Fibroblast of upper back skin (primary cell): Measurements from ENCODE around the gene GTSE1.

Experiments used
- DNase-seq: peaks from one replicate; pipeline ENCODE4 v3.0.0-alpha.2; 2013

Gene GTSE1

DNA sequence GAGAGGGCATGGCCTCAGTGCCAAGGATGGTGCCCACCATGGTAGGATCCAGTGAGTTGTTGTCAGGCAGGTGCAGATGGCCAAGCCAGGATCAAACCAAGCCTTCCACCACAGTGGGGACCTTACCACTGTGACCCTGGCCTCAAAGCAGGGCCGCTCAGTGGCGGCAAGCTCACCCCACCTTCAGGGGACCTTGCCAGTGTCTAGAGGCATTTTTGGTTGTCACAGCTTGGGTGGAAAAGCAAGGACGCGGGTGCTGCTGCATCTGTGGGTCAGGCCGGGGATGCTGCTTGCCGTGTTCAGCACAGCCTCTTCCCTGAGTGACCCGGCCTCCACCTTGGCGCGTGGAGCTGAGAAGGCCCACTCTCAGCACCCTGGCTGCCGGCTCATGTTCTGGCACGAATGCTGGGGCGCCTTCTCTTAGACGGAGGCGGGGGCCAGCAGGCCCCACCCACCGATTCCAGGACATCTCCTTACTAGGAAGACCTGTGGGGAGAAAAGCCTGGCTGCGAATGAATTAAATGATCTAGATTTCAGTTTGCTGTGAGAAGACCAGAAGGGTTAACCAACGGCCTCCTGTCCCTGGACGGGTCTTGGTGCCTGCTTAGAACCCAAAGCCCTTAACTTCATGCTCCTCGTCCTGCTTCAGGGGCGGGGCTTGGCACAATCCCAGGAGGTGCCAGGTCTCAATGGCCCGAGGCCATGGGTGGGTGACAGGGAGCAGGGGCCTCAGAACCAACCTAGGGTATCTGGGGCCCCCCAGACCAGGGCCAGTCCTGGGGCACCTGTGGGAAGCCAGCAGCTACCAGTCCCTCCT lies 57.7 kb downstream of the GTSE1 start:
- no peak for DNase-seq

DNA sequence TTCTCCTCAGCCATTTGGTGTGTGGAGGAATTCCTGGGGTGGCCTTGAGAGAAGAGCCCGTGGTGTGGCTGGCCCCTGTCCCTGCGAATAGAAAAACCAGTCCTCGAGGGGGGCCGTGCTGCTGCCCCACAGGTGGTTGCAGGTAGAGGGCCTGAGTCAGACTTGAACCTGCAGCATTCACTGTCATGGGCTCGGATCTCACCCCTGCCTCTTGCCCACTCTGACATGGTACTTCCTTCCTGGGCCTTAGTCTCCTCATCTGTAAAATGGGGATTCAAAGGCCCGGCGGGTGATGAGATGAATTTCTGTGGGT lies 58.3 kb downstream of the GTSE1 start:
- no peak for DNase-seq

DNA sequence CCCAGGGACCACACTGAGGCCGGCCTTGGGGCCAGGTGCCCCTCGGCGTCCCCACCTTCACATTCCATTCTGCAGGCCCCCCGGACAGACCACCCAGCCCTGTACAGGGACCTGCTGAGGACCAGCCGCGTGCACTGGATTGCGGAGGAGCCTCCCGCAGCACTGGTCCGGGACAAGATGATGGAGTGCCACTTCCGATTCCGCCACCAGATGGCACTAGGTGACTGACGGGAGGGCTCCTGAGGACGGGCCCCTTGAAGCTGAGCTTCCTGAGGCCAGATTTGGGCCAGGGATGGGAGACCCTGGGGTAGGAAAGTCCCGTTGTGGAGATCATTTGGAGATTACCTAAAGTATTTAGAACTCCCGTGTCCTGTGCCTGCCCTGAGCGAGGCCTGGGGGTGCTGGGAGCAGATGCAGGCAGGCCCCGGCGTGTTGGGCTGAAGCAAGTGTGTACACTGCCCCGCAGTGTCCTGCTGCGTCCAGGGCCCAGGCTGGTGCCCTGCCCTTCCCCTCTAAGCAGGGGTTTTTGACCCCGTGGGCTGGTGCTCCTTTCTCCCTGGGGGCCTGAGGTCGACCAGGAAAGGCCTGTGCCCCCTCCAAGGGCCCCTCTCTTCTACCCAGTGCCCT lies 58.8 kb downstream of the GTSE1 start:
- DNase-seq = peak; percentile 45

DNA sequence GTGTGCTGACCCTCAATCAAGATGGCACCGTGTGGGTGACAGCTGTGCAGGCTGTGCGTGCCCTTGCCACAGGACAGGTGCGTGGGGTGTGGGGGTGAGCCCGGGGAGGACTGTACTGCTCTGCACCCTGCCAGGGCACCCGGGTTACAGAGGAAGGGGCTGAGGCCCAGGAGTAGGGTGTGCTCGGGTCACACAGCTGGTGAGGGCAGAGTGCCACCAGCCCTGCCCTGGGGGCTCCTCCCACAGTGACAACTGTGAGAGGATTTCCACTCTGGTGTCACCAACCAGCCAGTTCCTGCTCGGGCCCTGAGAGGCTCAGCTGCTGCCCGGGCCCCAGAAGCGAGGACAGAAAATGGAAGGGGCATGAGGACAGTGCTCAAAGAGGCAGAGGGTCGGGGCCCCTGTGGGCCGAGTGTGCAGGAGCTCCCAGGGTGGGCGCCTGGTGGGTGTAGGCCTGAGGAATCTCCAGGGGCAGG lies 59.4 kb downstream of the GTSE1 start:
- DNase-seq = no peak

DNA sequence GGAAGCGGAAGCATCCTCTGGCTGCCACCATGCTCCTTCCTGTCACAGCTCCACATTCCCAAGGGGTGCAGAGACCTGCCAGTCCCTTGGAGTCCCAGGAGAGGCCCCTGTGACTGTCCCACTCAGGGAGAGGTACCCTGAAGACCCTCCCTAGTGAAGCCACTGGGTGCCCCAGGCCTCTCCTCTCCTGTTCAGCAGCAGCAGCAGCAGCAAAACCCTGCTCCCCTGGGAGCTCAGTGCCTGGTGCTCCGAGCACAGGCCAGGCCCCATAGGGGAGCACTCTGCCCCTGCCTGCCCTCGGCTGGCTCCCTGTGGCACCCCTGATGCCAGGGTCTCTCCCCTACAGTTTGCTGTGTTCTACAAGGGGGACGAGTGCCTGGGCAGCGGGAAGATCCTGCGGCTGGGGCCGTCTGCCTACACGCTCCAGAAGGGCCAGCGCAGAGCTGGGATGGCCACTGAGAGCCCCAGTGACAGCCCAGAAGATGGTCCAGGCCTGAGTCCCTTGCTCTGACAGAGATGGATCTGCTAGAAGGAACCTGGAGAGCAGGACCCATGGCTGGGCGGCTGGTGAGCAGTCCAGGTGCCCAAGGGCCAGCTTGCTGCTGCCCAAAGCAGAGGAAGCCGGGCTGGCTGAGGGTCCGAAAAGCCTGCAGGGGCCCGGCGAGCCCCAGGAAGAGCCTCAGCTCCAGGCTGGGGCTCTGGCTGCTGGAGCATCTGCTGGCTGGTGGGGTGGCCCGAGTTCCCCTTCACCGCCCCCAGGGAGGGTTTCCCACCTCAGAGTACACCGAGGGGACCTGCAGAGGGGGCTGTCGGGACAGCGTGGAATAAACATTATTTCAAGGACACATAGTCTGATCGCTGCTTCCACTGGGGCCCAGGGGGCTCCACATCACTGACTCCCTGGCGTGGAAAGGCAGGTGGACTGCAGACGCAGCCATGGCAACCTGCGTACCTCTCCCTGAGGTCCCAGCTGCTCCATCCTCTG lies 60.1 kb downstream of the GTSE1 start:
- no peak for DNase-seq

DNA sequence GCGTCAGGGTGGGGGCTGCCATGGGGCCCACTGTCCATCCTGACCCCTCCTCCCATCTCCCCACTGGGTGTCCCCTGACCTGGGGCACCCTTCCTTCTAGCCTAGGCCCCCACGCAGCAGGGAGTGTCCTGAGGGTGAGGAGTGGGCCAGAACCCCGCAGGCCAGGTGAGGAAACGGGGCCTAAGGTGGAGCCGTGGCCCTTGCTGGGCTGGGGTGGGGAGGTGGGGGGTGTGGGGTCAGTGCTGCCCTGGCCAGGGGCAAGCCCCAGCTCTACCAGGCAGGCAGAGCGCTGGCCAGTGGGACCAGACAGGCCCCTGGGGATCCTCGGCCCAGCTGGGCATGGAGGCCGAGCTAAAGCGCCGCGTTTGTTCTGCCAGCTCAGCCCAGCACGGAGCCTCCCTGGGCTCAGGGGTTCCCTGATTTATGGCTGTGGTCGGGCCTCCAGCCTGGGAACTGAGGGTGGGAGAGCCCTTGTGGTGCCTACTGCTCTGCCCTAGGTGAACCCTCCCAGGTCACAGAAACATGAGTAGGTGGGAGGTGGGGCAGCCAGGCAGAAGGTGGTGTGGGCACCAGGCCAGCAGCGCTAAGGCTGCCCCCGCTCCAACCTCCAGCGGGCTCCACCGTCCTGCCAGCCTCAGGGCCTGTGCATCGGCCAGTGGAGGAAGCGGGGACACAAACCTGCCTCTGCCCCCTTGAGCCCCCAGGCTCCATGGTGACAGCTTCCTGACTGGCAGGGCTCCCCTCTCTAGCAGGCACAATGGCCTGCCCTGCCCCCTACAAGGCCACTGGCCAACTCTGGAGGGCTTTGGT lies 61.2 kb downstream of the GTSE1 start:
- no peak for DNase-seq

DNA sequence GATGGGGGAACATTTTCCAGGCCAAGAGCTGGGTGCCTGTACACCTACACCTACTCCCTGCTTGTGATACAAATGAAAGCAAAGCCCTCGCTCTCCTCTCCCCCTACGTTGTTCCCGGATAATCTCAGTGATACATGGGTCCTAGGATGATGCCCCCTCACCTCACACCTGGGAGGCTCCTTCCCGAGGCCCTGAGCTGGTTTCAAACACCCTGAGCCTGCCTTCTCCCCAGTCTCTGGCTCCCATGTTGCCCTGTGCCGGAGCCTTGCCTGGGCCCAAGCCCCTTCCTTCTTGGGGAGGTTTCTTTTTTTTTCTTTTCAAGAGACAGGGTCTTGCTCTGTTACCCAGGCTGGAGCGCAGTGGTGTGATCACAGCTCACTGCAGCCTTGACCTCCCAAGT lies 62.1 kb downstream of the GTSE1 start:
- no peak for DNase-seq

DNA sequence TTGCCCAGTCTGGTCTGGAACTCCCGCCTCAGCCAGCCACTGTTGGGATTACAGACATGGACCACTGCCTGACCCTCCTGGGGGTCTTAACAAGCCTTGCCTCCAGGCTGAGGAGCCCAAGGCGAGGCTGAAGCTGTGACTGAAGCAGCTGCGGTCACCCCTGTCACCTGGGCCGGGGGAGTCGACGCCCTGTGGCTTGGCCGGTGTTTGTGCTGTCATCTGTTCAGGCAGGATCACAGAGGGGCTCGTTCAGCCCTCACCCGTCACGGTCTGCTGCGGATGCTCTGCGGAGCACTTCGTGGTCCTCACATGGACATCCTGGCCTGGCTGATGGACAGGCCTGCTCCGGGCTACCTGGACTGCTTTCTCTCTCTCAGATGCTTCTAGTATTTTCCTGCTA lies 62.7 kb downstream of the GTSE1 start:
- DNase-seq = no peak

DNA sequence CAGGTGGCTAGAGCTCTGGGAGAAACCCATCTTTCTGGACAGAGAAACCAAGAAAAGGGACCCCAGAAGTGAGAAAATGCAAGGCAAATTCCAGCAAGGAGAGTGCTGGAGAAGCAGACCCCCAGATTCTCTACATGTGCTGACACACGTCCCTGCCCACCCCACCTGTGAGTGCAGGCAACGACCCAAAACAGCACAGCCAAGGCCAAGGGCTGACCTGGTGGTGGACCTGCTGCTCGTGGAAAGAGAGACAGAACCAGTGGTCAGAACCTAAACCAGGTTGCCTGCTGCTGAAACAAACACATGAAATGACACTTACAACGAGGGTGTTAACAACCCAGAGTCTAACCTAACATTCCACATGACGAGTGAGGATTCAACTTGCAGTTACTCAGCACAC lies 63.4 kb downstream of the GTSE1 start:
- DNase-seq = no peak

DNA sequence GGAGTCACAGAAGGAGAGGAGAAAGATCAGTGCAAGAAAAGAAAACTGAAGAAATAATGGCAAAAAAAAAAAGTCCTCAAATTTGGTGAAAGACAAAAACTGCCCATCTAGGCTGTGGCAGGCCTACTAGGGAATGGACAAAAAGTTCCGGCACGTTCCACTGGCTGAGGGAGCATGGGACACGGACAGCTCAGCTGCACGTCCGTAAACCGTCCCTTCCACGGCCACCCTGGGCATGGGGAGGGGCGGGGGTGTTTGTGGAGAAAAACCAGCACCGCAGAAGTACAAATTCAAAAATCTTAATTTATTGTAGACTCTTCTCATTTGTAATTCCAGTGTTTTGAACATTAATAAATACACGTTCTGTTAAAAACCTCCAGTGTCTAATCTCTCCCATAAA lies 64.2 kb downstream of the GTSE1 start:
- no peak for DNase-seq

DNA sequence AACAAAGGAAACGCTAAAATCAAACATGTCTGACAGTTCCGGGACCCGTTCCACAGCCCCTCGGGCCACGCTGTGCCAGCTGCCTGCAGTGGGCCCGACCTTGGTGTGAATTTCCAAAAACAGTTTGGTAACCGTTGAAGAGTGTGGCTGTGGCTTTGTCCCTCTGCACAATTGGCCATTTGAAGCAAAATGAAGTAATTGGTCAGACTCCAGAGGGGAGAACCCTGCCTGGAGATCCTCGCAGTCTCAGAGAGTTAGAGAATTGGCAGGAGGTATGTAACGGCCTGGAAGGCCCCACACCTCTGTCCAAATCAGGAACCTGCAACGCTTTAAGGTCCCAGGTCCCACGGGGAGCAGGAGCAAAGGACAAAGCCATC lies 65.1 kb downstream of the GTSE1 start:
- DNase-seq = no peak

DNA sequence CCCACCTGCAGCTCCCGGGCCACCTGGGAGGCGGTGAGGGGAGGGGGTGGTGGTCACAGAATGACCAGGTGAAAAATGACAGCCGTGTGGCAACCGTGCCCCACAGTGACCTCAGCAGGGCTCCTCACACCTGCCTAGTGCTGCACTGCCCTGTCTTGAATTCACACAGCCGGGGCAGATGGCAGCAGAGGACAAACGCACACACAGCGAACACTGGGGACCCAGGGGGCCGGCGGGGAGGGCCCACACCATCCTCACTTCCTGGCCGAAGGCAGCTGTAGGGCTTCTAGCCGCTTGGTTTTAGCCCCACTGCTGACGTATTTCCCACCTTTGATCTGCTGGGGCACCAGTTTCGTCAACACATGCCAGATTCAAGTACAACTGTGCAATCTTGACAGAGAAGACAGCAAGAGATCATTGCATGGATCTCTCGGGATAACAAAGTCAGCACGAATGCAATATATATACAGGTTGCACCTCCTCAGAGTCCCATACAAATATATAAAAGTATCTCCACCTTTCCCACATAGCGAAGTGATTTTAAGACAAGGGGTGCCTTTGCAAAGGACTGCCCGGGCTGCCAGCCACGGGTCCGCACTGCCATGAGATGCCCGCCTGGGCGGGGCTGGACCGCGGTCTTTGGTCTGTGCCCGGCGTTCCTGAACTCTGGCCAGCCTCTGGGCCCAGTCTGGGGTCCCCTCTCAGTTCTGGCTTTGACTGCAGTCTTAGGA lies 65.7 kb downstream of the GTSE1 start:
- DNase-seq = no peak

DNA sequence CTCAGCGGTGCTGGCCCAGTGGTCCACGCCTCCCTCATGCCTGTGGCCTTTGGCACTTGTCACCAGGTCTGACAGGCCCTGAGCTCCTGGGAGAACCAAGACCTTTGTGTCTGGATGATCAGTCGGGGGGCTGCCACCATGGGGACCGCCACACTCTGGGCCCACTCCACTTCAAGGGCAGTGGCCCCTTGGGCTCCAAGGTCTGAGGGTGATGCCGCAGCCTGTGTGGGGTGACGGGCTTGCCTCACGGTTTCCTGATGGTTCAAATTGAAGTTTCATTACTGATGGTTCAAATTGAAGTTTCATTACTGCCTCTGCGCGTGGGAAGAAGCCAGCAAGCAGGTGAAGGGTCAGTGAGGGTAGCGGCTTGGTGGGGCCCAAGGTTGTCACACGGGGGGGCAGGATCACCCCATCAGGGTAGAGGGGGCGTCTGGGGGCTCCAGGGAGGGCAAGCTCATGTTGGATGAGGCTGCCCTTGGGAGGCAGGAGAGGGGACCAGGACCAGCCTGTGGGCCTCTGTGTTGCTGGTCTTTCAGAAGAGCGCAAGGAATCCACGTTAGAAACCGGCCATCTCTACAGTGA lies 66.4 kb downstream of the GTSE1 start:
- DNase-seq = no peak

DNA sequence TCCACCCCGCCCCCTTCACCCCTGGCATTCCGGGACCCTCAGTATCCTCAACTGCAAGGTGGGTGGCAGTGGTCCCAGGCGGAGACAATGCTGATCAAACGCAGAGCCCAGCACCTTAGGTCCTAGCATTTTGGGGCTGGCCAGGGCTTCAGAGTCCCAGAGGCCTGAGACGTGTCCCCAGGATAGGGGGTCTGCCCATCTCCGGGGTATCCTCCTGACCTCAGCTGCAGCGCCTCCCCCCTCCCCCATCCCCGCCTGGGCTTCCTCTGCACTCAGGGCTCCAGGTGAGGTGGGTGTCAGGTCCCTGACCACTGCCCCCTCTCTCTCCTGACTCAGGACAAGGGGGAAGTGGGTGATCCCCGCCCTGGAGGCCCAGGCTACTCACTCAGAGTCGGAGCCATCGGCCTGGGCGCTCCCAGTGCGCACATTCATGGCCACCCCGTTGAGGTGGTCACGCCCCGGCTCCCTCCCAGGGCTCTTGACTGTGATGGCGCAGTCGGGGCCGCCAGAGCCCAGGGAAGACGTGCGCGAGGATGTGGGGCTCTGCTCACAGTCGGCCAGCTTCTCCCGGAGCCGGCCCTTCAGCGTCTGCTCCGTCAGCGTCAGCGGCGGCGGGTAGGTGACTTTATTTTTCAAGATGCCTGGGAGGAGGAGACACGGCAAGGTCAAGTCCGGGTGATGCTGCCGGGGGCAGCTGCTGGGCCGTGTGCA lies 67.1 kb downstream of the GTSE1 start:
- DNase-seq = no peak

DNA sequence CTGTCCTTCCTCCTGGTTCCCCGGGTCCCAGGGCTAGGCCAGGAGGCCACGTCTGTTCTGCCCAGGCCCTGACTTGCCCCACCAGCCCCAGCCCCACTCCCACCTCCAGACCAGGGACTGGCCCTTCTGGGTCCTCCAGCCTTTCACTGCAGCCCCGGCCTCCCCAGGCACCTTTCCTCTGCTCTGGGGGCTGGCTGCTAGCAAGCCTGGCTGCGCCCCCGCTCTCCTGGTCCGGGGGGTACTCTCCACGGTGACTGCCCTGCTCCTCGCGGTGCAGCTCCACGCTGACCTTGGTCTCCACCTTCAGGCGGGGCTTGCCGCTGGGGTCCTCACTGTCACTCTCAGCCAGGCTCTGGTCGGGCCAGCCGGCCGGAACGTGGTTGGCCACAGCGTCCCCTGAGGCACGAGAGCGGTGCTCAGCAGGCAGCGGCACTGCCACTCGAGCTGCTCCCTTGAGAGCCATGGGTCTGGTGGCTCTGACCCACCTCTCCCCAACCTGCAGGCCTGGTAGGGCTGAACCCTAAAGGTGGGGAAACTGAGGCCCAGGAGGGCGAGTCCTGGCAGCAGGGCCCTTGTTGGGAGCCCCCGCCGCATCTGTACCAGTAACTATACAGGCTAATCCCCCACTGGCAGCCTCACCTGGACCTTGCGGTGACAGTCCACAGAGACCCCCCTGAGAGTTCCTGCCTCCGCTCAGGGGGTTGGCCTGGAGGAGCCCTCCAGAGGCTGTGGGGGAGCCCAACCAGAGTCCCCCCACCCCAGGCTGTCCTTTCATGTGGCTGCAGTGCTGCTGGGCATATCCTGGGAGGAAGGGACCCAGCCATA lies 67.9 kb downstream of the GTSE1 start:
- DNase-seq = no peak

DNA sequence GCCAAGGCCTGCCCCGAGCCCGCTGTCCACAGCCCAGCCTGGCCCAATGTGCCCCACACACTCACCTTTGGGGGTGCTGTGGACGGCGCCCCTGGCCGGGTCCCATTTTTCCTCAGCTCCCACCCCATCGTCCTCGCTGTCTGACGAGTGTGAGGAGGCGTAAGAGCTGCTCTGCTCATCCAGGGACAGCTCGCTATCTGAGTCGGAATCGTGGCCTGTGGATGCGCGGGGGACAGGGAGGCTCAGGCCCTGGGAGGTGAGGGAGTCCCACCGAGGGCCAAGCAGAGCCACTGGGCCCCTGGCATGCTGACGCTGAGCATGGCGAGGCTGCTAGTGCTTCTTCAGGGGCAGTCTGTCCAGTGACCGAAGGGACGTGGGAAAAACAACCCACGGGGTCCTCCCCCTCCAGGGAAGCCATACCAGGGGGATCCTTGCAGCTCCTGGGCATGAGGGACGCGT lies 68.5 kb downstream of the GTSE1 start:
- no peak for DNase-seq

DNA sequence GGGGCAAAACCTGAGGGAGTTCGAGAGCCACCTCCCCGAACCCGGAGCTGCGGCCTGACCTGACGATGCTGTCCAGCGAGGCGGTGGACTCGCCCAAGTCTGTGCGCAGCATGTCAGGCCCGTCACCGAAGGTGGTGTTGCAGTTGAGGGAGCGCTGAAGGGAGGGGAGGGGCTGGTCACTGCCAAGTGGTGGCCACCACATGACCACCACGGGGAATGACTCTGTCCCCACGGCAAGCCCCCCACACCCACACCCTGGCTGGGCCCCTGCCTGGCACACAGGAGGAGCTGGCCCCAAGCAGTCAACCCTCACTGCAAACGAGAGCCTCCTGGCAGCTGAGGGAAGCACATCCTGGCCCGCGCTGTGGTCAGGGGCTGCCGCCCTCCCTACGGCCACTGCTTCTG lies 69.7 kb downstream of the GTSE1 start:
- no peak for DNase-seq

DNA sequence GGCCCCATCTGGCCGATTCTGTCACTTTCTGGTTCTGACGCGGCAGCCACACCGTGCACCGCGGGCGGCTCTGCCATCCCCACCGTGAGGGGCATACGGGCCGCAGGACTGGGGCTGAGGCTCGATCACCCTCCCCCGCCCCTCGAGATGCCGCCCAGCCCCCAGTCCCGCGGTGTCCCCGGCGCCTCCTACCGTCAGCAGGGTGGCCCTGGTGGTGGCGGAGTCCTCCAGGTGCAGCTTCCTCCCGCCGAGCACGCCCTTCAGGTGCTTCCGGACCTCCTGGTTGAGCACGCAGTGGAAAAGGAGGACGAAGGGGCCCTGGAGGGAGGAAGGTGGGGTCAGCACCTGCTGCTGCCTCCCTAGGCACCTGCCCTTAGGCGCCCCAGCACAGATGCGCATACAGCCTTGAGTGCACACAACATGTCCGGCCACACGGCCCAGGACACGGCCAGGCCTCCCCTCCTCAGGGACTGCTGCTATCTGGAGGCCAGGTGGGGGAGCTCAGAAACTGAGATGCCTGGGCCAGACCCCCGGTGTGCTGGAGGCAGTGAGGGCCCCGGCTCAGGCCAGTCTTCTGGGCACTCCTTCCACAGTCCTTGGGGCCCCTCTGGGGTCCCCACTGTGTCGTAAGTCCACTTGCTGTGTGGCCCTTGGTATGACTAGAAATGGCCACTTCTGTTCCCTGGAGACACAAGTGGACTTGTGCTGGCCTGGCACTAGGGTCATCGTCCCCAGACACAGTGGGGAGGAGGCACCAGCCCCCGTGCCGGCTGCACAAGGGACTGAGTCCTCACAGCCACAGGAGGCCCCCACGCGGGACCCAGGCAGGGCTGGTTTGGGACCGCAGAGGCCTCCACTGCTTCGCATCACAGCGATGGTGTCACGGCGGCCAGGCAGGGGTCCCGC lies 70.4 kb downstream of the GTSE1 start:
- DNase-seq = no peak

DNA sequence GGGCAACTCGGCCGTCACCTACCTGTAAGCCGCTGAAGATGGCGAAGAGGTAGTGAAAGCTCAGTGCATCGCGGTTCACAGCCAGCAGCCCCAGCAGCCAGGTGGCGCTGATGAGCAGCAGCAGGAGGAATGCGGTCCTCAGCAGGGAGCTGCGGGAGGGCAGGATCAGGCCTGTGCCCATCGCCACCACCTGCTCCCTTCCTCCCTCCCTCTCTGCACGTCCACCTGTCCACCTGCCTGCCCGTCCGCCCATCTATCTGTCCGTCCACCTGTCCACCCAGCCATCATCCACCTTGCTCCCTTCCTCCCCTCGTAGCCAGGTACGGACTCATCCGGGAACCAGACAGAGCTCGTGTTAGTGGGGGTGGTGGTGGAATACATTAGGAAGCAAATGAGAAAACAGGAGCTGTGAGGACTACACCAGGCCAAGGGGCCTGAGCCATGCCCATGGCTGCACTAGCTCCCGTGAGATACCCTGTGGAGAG lies 71.1 kb downstream of the GTSE1 start:
- DNase-seq = peak; percentile 30
